ENCODE results near the gene TEDC2. TPM values are rescaled to one million over a fixed set of nuclear protein-coding genes. Genes with fewer than 3 reads are reported as not detected.
A peak's percentile ranks its signal among the peaks of the same experiment; 100 is the strongest.
"Not testable (repeated sequence)": the region's sequence is repeated elsewhere in the genome, so short reads cannot be mapped to it uniquely, and the experiment has no call there.

The TEDC2 gene
- total RNA-seq, 1 donor from 2014 or later: 2.6 TPM

DNA sequence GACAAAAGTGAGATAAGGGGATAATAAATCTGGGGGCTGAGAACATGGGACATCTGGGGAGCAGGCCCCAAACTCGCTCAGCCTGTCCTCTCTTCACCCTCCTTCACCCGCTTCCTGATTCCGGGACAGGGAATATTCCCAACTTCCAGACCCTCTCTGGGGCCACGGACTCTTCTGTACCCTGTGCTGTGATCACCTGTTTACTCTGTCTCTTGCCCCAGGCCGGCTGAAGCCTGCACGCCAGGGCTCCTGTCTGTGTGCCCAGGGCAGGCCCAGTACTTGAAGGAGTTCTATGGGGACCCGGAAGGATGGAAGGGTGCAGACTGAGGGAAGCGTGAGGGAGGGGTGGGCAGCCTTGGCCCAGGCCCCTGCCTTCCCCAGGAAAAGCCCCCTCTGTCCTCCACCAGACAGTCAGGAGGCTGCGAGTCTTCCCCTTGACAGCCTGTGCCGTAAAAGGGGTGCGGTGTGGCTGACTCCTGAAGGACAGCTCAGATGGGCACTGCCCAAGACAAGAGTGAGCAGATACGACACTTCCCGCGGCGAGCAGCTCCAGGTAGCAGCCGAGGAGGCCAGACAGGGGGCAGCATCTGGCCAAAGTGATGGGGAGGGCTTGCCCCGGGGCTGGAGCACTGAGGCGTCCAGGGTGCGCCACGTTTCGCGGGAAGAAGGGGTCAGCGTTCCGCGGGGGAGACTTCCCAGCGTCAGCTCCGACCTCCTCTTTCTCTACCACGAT is 31.7 kb upstream of the TEDC2 start:
- no peaks in the 10 kb centered on the region for H3K27me3 ChIP-seq (ENCODE audit: control insufficient read depth in 3 of 3, insufficient read depth in 3 of 3, low read length in 3 of 3)
- H3K9me3 ChIP-seq (ENCODE audit: control insufficient read depth in 3 of 3, low read length in 3 of 3): no peaks in the 10 kb centered on the region
- peaks cover 13 to 17% (median 16%) of the 10 kb centered on the region in 3 donors for H3K4me1 ChIP-seq (ENCODE audit: control insufficient read depth in 3 of 3, insufficient read depth in 3 of 3, low read length in 3 of 3)
- H3K9ac ChIP-seq (ENCODE audit: low read depth in 1 of 3, low read length in 3 of 3): peak overlapping the region; percentile 61 to 85 (median 74)
- no peak overlapping the region for H3K27ac ChIP-seq (ENCODE audit: low read depth, low read length)
- H3K36me3 ChIP-seq (ENCODE audit: control insufficient read depth in 3 of 3, insufficient read depth in 3 of 3, low read length in 3 of 3): peaks cover 7 to 11% (median 8%) of the 10 kb centered on the region in 3 donors
- H3K4me3 ChIP-seq (ENCODE audit: low read length in 3 of 3): peak overlapping the region; percentile 65 to 93 (median 87)

DNA sequence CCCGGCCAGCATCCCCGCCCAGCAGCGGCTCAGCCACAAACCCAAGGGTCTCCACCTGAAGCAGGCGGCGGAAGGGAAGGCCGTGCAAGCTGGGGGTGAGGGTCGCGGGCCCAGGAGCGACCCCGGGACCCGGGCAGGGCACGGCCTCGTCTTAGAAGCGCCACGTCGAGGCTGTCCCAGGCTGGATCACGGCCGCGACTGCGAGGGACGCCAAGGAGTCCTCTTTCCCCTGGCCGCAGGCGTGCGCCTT is 31.2 kb upstream of the TEDC2 start:
- Histone ChIP-seq H3K9me3 (ENCODE audit: control insufficient read depth in 3 of 3, low read length in 3 of 3) (no peaks in the 10 kb centered on the region), H3K27ac (ENCODE audit: low read depth, low read length) (no peak overlapping the region), H3K27me3 (ENCODE audit: control insufficient read depth in 3 of 3, insufficient read depth in 3 of 3, low read length in 3 of 3) (no peaks in the 10 kb centered on the region), H3K36me3 (ENCODE audit: control insufficient read depth in 3 of 3, insufficient read depth in 3 of 3, low read length in 3 of 3) (peaks cover 8 to 11% (median 9%) of the 10 kb centered on the region in 3 donors), H3K9ac (ENCODE audit: low read depth in 1 of 3, low read length in 3 of 3) (peak overlapping the region; percentile 61 to 85 (median 74)), H3K4me3 (ENCODE audit: low read length in 3 of 3) (peak overlapping the region; percentile 65 to 93 (median 87)), H3K4me1 (ENCODE audit: control insufficient read depth in 3 of 3, insufficient read depth in 3 of 3, low read length in 3 of 3) (peaks cover 13 to 17% (median 16%) of the 10 kb centered on the region in 3 donors)

DNA sequence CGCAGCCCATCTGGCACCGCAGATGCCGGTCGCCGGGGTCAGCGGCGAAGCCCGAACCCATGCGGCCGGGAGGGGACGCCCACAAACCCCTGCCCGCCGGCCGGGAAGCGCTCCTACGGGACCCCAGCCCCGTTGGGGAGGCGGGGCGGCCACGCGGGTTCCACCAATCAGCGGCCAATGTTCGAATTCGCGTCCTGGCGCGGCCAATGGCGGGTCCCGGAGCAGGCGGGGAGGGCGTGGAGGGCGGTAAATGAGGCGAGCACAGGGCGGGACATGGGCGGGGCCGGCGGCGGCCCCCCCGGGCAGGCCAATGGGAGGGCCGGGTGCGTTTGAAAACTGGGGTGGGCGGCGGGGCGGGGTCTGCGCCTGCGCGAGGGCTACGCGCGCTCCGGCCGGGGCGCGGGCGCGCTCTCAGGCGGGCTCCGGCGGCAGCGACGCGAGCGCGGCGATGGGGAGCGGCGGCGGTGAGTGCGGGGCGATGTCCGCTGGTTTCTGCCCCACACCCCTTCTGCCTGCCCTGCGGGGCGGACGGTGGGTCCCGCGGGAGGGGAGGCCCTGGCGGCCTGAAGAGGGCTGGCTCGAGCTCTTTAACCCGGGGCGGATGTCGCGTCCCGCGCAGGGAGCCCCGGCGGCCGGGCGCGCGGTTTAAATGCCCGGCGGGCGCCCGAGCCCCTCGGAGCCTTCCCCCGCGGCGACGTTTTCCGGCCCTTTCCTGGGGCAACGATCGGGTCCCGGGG is 30.7 kb upstream of the TEDC2 start, which contains the start of gene CCNF:
TSS of gene CCNF (plus strand) at position 414 of the 737 bp plus-strand sequence. CDS start at position 449, 35 bp downstream.
- Histone ChIP-seq H3K27me3 (ENCODE audit: control insufficient read depth in 3 of 3, insufficient read depth in 3 of 3, low read length in 3 of 3) (no peaks in the 10 kb centered on the region), H3K36me3 (ENCODE audit: control insufficient read depth in 3 of 3, insufficient read depth in 3 of 3, low read length in 3 of 3) (peaks cover 8 to 11% (median 9%) of the 10 kb centered on the region in 3 donors), H3K4me3 (ENCODE audit: low read length in 3 of 3) (peak within 1 kb of the TSS; percentile 71 to 93 (median 87)), H3K9ac (ENCODE audit: low read depth in 1 of 3, low read length in 3 of 3) (peak within 1 kb of the TSS; percentile 63 to 85 (median 77)), H3K9me3 (ENCODE audit: control insufficient read depth in 3 of 3, low read length in 3 of 3) (no peaks in the 10 kb centered on the region), H3K4me1 (ENCODE audit: control insufficient read depth in 3 of 3, insufficient read depth in 3 of 3, low read length in 3 of 3) (peaks cover 13 to 17% (median 16%) of the 10 kb centered on the region in 3 donors), H3K27ac (ENCODE audit: low read depth, low read length) (no peak within 1 kb of the TSS)

DNA sequence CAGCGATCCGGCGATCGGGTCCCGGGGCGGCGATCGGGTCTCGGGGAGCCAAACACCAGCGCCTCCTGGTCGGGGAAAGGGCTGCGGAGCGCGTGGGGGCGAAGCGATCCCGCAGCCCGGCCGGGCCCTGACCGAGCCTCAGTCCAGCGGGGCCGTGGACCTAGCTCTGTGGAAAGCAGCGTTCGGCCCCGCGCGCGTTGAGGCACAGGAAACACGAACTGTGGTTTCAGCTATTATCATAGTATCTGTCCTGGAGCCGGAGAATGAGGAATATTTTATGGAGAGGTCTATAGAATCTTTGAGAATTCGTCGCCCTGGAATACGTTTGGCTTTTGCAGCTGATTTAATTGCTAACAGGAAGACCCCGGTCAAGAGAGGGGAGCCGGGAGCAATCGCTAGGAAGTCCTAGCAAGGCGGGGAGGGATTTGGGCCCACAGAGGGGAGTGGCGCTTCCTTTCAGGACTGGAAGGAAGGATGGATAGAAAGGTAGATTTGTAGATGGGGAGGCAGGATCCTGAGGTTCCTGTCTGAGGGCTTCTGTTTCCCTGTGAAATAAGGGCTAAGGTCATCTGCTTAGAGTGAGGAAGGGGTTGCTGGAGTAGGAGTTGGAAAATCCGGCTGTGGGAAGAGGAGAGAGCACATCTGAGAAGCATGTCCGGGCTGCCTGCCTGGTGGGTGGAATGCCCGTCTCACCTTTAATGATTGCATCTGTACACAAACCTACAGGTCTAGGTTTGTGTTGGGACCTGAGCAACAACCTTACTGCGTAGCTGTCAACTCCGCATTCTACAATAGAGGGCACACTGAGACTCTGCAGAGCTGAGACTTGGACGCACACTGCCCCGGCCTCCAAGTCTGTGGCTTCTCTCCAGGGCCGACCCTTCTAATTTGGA is 29.9 kb upstream of the TEDC2 start:
- peak overlapping the region; percentile 63 to 83 (median 77) for H3K9ac ChIP-seq (ENCODE audit: low read depth in 1 of 3, low read length in 3 of 3)
- no peak overlapping the region for H3K27ac ChIP-seq (ENCODE audit: low read depth, low read length)
- no peaks in the 10 kb centered on the region for H3K9me3 ChIP-seq (ENCODE audit: control insufficient read depth in 3 of 3, low read length in 3 of 3)
- no peaks in the 10 kb centered on the region for H3K27me3 ChIP-seq (ENCODE audit: control insufficient read depth in 3 of 3, insufficient read depth in 3 of 3, low read length in 3 of 3)
- peak overlapping the region; percentile 71 to 77 (median 73) for H3K4me3 ChIP-seq (ENCODE audit: low read length in 3 of 3)
- H3K36me3 ChIP-seq (ENCODE audit: control insufficient read depth in 3 of 3, insufficient read depth in 3 of 3, low read length in 3 of 3): peaks cover 8 to 11% (median 9%) of the 10 kb centered on the region in 3 donors
- peaks cover 13 to 17% (median 16%) of the 10 kb centered on the region in 3 donors for H3K4me1 ChIP-seq (ENCODE audit: control insufficient read depth in 3 of 3, insufficient read depth in 3 of 3, low read length in 3 of 3)

DNA sequence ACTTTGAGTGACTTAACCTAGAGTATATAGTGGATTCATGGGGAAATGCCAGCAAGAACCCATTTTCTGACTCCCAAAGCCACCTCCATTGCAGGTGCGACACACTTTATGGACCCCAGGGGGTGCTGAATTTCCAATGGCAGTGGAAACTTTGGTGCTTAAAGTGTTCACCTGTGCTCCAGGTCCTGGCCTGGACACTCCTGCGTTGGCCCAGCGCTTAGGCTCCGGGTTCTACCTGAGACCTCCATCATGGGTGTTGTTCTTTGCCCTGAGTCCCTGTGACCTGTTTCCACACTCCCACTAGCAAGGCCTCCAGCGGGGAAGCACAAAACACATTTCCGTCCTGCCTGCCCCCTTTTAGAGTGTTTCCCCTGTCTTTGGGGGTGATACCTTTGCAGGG is 27.6 kb upstream of the TEDC2 start:
- H3K4me3 ChIP-seq (ENCODE audit: low read length in 3 of 3): no peak overlapping the region
- peaks cover 13 to 17% (median 16%) of the 10 kb centered on the region in 3 donors for H3K4me1 ChIP-seq (ENCODE audit: control insufficient read depth in 3 of 3, insufficient read depth in 3 of 3, low read length in 3 of 3)
- no peaks in the 10 kb centered on the region for H3K27me3 ChIP-seq (ENCODE audit: control insufficient read depth in 3 of 3, insufficient read depth in 3 of 3, low read length in 3 of 3)
- H3K9ac ChIP-seq (ENCODE audit: low read depth in 1 of 3, low read length in 3 of 3): no peak overlapping the region
- H3K36me3 ChIP-seq (ENCODE audit: control insufficient read depth in 3 of 3, insufficient read depth in 3 of 3, low read length in 3 of 3): peaks cover 9 to 22% (median 12%) of the 10 kb centered on the region in 3 donors
- no peak overlapping the region for H3K27ac ChIP-seq (ENCODE audit: low read depth, low read length)
- no peaks in the 10 kb centered on the region for H3K9me3 ChIP-seq (ENCODE audit: control insufficient read depth in 3 of 3, low read length in 3 of 3)

DNA sequence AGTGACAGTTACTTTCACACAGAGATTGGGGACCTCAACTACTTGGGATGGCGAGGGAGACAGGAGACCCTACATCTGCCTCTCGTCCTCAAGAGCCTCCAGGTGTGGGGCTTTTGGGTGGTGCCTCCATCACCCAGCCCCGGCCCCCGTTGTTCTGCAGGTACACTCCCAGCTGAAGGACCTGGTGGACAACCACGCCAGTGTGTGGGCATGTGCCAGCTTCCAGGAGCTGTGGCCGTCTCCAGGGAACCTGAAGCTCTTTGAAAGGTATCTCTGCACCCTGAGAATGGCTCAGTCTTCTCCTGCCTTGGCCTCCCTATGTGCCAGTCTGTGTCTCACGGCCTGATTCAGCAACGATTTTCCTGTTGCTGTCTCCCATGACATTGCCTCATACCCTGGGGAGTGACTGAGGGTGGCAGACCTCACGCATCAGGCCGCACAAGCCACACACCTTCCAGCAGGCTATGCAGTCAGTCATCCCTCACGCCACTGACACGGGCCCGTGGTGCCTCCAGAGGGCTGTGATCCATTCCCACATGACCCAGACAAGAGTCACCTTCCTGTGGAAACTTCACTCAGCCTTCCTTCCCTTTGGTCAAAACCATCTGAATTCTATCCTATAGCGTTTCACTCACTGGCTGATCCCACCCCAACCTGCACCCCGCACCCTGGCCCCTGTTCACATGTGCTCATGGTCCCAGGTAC is 27.0 kb upstream of the TEDC2 start:
- peaks cover 13 to 17% (median 16%) of the 10 kb centered on the region in 3 donors for H3K4me1 ChIP-seq (ENCODE audit: control insufficient read depth in 3 of 3, insufficient read depth in 3 of 3, low read length in 3 of 3)
- no peak overlapping the region for H3K4me3 ChIP-seq (ENCODE audit: low read length in 3 of 3)
- H3K27ac ChIP-seq (ENCODE audit: low read depth, low read length): no peak overlapping the region
- no peaks in the 10 kb centered on the region for H3K27me3 ChIP-seq (ENCODE audit: control insufficient read depth in 3 of 3, insufficient read depth in 3 of 3, low read length in 3 of 3)
- peaks cover 9 to 25% (median 12%) of the 10 kb centered on the region in 3 donors for H3K36me3 ChIP-seq (ENCODE audit: control insufficient read depth in 3 of 3, insufficient read depth in 3 of 3, low read length in 3 of 3)
- no peaks in the 10 kb centered on the region for H3K9me3 ChIP-seq (ENCODE audit: control insufficient read depth in 3 of 3, low read length in 3 of 3)
- no peak overlapping the region for H3K9ac ChIP-seq (ENCODE audit: low read depth in 1 of 3, low read length in 3 of 3)

DNA sequence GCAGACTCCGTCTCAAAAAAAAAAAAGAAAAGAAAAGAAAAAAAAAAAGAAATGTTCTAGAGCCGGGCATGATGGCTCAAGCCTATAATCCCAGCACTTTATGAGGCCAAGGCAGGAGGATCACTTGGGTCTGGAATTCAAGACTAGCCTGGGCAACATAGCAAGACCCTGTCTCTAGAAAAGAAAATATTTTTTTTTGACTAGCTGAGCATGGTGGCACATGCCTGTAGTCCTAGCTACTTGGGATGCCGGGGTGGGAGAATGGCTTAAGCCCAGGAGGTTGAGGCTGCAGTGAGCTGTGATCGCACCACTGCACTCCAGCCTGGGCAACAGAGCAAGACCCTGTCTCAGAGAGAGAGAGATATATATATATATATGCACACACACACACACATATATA is 24.7 kb upstream of the TEDC2 start:
- not testable (repeated sequence) for H3K9ac ChIP-seq (ENCODE audit: low read depth in 1 of 3, low read length in 3 of 3)

DNA sequence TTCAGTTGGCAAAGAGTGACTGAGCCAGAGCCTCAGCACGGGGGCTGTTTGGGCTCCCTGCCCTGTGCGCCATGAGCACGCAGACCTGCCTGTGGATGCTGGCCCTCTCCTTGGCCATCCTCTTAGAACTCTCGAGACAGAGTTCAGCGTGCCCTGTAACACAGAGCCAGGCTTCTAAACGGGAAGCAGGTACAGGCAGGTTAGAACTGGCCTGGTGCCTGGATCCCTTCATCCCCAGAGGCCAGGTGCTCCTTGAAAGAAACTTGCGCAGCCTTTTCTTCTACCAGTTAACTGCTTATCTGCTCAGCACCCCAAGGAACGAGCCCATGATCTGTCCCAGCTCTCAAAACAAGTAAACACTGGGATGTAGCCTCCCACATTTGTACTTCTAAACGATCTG is 23.8 kb upstream of the TEDC2 start:
- peaks cover 9 to 31% (median 14%) of the 10 kb centered on the region in 3 donors for H3K36me3 ChIP-seq (ENCODE audit: control insufficient read depth in 3 of 3, insufficient read depth in 3 of 3, low read length in 3 of 3)
- H3K27me3 ChIP-seq (ENCODE audit: control insufficient read depth in 3 of 3, insufficient read depth in 3 of 3, low read length in 3 of 3): no peaks in the 10 kb centered on the region
- no peak overlapping the region for H3K4me3 ChIP-seq (ENCODE audit: low read length in 3 of 3)
- no peak overlapping the region for H3K9ac ChIP-seq (ENCODE audit: low read depth in 1 of 3, low read length in 3 of 3)
- no peaks in the 10 kb centered on the region for H3K9me3 ChIP-seq (ENCODE audit: control insufficient read depth in 3 of 3, low read length in 3 of 3)
- no peak overlapping the region for H3K27ac ChIP-seq (ENCODE audit: low read depth, low read length)
- no peaks in the 10 kb centered on the region for H3K4me1 ChIP-seq (ENCODE audit: control insufficient read depth in 3 of 3, insufficient read depth in 3 of 3, low read length in 3 of 3)

More for the DNA sequence above, 24.7 kb upstream of the TEDC2 start:
- H3K9me3 ChIP-seq (ENCODE audit: control insufficient read depth in 3 of 3, low read length in 3 of 3); H3K27ac ChIP-seq (ENCODE audit: low read depth, low read length); H3K27me3 ChIP-seq (ENCODE audit: control insufficient read depth in 3 of 3, insufficient read depth in 3 of 3, low read length in 3 of 3); H3K4me3 ChIP-seq (ENCODE audit: low read length in 3 of 3); H3K4me1 ChIP-seq (ENCODE audit: control insufficient read depth in 3 of 3, insufficient read depth in 3 of 3, low read length in 3 of 3): not testable (repeated sequence)
- H3K36me3 ChIP-seq (ENCODE audit: control insufficient read depth in 3 of 3, insufficient read depth in 3 of 3, low read length in 3 of 3): peaks cover 9 to 31% (median 14%) of the 10 kb centered on the region in 3 donors

DNA sequence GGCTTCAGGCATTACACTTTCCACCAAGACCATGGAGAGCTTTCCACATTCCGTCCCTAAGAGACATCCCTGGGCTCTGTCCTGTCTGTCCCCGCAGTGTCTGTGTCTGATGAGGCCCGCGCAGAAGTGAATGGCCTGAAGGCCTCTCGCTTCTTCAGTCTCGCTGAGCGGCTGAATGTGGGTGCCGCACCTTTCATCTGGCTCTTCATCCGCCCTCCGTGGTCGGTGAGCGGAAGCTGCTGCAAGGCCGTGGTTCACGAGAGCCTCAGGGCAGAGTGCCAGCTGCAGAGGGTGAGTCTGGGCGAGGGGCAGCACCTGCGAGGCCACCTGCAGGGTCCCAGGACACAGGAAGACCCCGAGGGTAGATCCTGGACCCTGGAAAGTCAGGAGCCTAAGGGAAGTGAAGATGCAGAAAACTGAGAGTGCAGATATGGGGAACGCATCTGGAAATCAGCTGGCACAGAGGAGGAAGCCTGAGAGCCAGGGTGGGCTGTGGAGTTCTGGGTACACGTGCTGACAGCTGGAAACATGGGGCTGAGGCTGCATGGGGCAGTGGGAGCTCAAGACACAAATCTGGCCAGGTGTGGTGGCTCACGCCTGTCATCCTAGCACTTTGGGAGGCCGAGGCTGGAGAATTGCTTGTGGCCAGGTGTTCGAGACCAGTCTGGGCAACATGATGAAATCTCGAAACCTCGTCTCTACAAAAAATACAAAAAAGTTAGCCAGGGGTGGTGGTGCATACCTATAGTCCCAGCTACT is 22.7 kb upstream of the TEDC2 start:
- no peak overlapping the region for H3K27ac ChIP-seq (ENCODE audit: low read depth, low read length)
- H3K4me1 ChIP-seq (ENCODE audit: control insufficient read depth in 3 of 3, insufficient read depth in 3 of 3, low read length in 3 of 3): no peaks in the 10 kb centered on the region
- H3K4me3 ChIP-seq (ENCODE audit: low read length in 3 of 3): no peak overlapping the region
- H3K9me3 ChIP-seq (ENCODE audit: control insufficient read depth in 3 of 3, low read length in 3 of 3): no peaks in the 10 kb centered on the region
- no peaks in the 10 kb centered on the region for H3K27me3 ChIP-seq (ENCODE audit: control insufficient read depth in 3 of 3, insufficient read depth in 3 of 3, low read length in 3 of 3)
- H3K36me3 ChIP-seq (ENCODE audit: control insufficient read depth in 3 of 3, insufficient read depth in 3 of 3, low read length in 3 of 3): peaks cover 9 to 29% (median 14%) of the 10 kb centered on the region in 3 donors
- no peak overlapping the region for H3K9ac ChIP-seq (ENCODE audit: low read depth in 1 of 3, low read length in 3 of 3)
